PC-3 (cell line): ENCODE measurements around the gene CLMN.

Source experiments
- CTCF ChIP-seq: fragments of 300-600 bp; sonication (generic); conservative IDR thresholded peaks from 2 replicates; pipeline ENCODE4 v1.5.1; 2017; ENCODE audit warnings: antibody characterized with exemption, low read depth, mild to moderate bottlenecking, low read length
- EZH2 ChIP-seq: fragments of 300-600 bp; sonication (generic); IDR thresholded peaks from one replicate; pipeline ENCODE4 v1.6.1; 2017; ENCODE audit warnings: antibody characterized with exemption, mild to moderate bottlenecking, low read length; ENCODE audit not compliant: unreplicated experiment

- TF ChIP-seq CTCF (no peak), EZH2 (no peak)
Measured at GRCh38 chr14:95313190-95313589, 6.5 kb downstream of the CLMN start.
